AG04449 (cell line): ENCODE results near the gene MFN1.

ENCODE experiments used
- CTCF ChIA-PET: fragments of 350-600 bp; formaldehyde crosslinking; extraction: SDS; loops from one replicate; lab custom pipeline; 2021; ENCODE audit warnings: antibody characterized with exemption; lab: Yijun Ruan, JAX
- POLR2A ChIA-PET: fragments of 400-600, 350-600 bp; formaldehyde crosslinking; extraction: SDS; loops from one replicate; lab custom pipeline; 2020; ENCODE audit warnings: antibody characterized with exemption, inconsistent platforms; lab: Yijun Ruan, JAX
- DNase-seq: peaks from one replicate; pipeline ENCODE4 v3.0.0-alpha.2; 2010; ENCODE audit warnings: low read depth, low spot score
- H3K4me3 ChIP-seq: 2 replicates; pipeline ENCODE4 v1.5.1; 2011; ENCODE audit warnings: low read depth, mild to moderate bottlenecking, control low read depth, low read length
- TF ChIP-seq, protein P1 (sequence below): IDR thresholded peaks from one replicate; pipeline ENCODE4 v1.5.1; 2011; ENCODE audit warnings: mild to moderate bottlenecking, moderate library complexity, low read length, control low read depth, inconsistent platforms; ENCODE audit not compliant: insufficient read depth; ENCODE audit errors: missing control alignments

Gene MFN1

DNA sequence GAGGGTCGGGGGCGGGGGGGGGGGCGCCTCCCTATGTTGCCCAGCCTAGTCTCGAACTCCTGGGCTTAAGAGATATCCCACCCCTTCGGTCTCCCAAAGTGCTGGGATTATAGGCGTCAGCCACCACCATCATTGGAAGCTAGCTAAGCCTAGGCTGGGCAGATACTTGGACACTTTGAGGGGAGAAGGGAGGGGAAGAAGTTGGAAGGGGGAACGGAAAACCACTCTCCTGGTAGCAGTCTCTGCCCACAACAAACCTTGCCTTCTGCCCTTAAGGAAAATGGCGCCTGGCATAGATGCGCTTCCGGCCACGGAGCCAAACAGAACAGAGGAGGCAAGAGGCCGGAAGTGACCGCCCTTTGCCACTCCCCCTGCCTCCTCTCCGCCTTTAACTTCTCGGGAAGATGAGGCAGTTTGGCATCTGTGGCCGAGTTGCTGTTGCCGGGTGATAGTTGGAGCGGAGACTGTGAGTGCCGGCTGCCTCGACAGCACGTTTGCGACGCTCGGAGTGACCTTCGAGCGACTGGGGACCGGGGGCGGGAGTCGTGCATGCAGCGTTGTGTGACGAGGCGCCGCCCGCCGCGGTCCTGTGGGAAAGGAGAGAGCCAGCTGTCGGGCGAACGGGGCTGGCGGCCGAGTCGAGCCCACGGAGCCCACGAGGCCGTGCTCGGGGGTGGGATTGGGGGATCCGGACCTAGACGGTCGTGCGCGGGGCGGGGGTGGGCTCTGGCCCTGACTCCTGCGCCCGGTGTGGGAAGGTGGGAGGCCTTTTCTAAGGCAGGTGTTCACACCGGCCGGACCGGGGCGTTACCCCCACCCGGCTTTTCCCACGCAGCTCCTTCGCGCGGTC, at the start of gene MFN1:
Gene MFN1 (plus strand): TSS at position 365 of the 850 bp plus-strand sequence. CDS start 1,143 bp downstream, outside the sequence.
- POLR2A ChIA-PET = interaction anchor here (0.6 to 0.9 kb wide), 2 partner anchors 25 to 243 kb away, joined by 4 to 8 read pairs; partner anchors contain the start of gene ZNF639
- CTCF ChIA-PET = interaction anchor here (1.2 to 1.5 kb wide), 3 partner anchors 10 to 332 kb away, joined by 3 to 4 read pairs (median 4); no protein-coding TSS in a partner anchor
- DNase-seq = peak; percentile 73
- TF ChIP-seq, protein P1, sequence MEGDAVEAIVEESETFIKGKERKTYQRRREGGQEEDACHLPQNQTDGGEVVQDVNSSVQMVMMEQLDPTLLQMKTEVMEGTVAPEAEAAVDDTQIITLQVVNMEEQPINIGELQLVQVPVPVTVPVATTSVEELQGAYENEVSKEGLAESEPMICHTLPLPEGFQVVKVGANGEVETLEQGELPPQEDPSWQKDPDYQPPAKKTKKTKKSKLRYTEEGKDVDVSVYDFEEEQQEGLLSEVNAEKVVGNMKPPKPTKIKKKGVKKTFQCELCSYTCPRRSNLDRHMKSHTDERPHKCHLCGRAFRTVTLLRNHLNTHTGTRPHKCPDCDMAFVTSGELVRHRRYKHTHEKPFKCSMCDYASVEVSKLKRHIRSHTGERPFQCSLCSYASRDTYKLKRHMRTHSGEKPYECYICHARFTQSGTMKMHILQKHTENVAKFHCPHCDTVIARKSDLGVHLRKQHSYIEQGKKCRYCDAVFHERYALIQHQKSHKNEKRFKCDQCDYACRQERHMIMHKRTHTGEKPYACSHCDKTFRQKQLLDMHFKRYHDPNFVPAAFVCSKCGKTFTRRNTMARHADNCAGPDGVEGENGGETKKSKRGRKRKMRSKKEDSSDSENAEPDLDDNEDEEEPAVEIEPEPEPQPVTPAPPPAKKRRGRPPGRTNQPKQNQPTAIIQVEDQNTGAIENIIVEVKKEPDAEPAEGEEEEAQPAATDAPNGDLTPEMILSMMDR = no peak
- peak within 1 kb of the TSS; percentile 92 for H3K4me3 ChIP-seq

DNA sequence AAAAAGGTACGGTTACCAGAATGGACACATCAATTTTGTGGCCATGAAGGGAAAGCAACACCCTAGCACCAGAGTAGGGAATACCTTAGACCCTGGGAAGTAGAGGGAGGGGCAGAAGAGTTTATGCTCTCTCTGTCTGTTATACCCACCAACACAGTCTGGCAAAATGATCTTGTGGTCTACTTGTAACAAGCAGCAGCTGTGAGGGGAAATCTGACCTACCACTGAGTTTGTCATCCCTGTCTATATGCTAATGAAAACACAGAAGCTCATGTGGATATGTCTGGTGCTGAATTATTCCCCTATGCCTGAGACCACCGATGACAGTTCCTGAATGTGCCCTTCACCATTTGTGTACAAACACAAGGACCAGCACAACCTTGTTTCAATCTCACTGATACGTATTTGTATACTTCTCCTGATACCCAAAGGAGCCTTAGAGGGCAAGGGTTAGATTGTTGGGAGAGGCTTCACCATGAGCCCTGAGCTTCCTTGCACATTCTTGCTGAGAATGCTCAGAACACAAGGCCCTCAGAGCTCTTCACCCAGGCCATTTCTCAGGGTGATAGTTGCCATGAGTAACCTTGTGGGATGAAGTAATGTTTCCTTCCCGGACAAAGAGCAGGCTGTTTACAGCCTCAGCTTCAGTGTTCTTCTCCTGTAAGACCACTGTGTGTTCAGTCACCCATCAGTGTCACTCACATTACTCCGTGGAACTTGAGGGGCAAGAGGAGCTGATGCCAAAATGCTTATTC, 49.4 kb upstream of the MFN1 start:
- H3K4me3 ChIP-seq = no peak overlapping the region
- CTCF ChIA-PET = interaction anchor here (0.8 to 1.2 kb wide), 2 partner anchors 18 to 152 kb away, joined by 3 to 6 read pairs; no protein-coding TSS in a partner anchor
- POLR2A ChIA-PET = no interaction called here
- DNase-seq = no peak
- TF ChIP-seq, protein P1 = no peak

- H3K4me3 ChIP-seq = no peak overlapping the region
- ChIA-PET POLR2A (no interaction called here), CTCF (interaction anchor here (3.0 kb wide), 1 partner anchor 22 kb away, joined by 8 read pairs; no protein-coding TSS in a partner anchor)
- no peak for DNase-seq
- TF ChIP-seq, protein P1 = no peak
Observed at GRCh38 chr3:179299316-179299715, 48.2 kb upstream of the MFN1 start.

GRCh38 chr3:179299999-179300613, 47.4 kb upstream of the MFN1 start:
- TF ChIP-seq, protein P1 = no peak
- POLR2A ChIA-PET = no interaction called here
- H3K4me3 ChIP-seq = no peak overlapping the region
- no peak for DNase-seq
- CTCF ChIA-PET = interaction anchor here (3.0 kb wide), 1 partner anchor 21 kb away, joined by 8 read pairs; no protein-coding TSS in a partner anchor

- no peak overlapping the region for H3K4me3 ChIP-seq
- no peak for DNase-seq
- CTCF ChIA-PET = interaction anchor here (1.4 to 3.0 kb wide), 3 partner anchors 11 to 286 kb away, joined by 4 to 8 read pairs (median 7); no protein-coding TSS in a partner anchor
- TF ChIP-seq, protein P1 = no peak
- POLR2A ChIA-PET = no interaction called here
Observed at GRCh38 chr3:179301645-179302044, 45.9 kb upstream of the MFN1 start.
